Heart left ventricle (tissue), 13 donors: Measurements from ENCODE around the gene GZMA.

Experiments used
- POLR2A ChIP-seq, 2 donors: fragments of 450-650 bp; IDR thresholded peaks; one replicate each; pipeline ENCODE4 v1.6.1; 2017; ENCODE audit warnings: antibody characterized with exemption in 2 of 2, mild to moderate bottlenecking in 2 of 2, moderate library complexity in 2 of 2
- TF ChIP-seq, protein P1 (sequence below), 12 donors: fragments of 200-600 bp; sonication (generic) in 4 of 12; IDR thresholded peaks; one replicate each; pipeline versions ENCODE4 v1.5.0 to v1.8.0; 2018 to 2022; ENCODE audit warnings: antibody characterized with exemption in 12 of 12, mild to moderate bottlenecking in 5 of 12
- donor health status: ischemic (EF 13 %, LVEDD 7.1; RV severe dilation, severe dysfunction).
- donor health status: DM: no; HTN: yes; CAD: no.
- donor health status: DM: no; HTN: no; CAD: no.
- donor health status: ischemic (EF 25% LVEDD 6.9; RV normal size, moderate dysfunction).
- donor health status: ischemic (EF 25% LVEDD 5.7; RV mildly dilated, moderate dysfunction).
- donor health status: ischemic (EF 35%, LVEDD 5.7; RV mildly dilated, moderate dysfunction).
- donor health status: nonischemic (EF 11% LVEDD 7.7; RV severe dilation, severe dysfunction).
- donor health status: DM: yes; HTN: yes; CAD: no.
- donor health status: PGD.
- donor health status: ischemic (EF 29% LVEDD 5.4; RV normal size, mild dysfunction).
- donor health status: nonischemic (EF 23%, LVEDD 6.1; RV moderate dilation, normal function).

GRCh38 chr5:55114061-55114460 is 11.6 kb downstream of the GZMA start:
- TF ChIP-seq, protein P1, sequence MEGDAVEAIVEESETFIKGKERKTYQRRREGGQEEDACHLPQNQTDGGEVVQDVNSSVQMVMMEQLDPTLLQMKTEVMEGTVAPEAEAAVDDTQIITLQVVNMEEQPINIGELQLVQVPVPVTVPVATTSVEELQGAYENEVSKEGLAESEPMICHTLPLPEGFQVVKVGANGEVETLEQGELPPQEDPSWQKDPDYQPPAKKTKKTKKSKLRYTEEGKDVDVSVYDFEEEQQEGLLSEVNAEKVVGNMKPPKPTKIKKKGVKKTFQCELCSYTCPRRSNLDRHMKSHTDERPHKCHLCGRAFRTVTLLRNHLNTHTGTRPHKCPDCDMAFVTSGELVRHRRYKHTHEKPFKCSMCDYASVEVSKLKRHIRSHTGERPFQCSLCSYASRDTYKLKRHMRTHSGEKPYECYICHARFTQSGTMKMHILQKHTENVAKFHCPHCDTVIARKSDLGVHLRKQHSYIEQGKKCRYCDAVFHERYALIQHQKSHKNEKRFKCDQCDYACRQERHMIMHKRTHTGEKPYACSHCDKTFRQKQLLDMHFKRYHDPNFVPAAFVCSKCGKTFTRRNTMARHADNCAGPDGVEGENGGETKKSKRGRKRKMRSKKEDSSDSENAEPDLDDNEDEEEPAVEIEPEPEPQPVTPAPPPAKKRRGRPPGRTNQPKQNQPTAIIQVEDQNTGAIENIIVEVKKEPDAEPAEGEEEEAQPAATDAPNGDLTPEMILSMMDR (IDR thresholded peaks at IDR 0.05): no peak
- TF ChIP-seq POLR2A (IDR thresholded peaks at IDR 0.05): no peak
